HG03064 (cell line): ENCODE measurements around the gene FBXW5.

Experiments
- ATAC-seq: cut with Tn5 transposase; IDR thresholded peaks from one replicate; pipeline ENCODE4 v1.9.1; 2021; ENCODE audit warnings: low read depth; ENCODE audit not compliant: unreplicated experiment

The FBXW5 gene

GRCh38 chr9:136962701-136963248 is 18.2 kb upstream of the FBXW5 start:
- no peak for ATAC-seq

GRCh38 chr9:136962163-136962562 is 17.6 kb upstream of the FBXW5 start:
- ATAC-seq = no peak

GRCh38 chr9:136961279-136962065 is 16.9 kb upstream of the FBXW5 start:
- ATAC-seq = no peak

GRCh38 chr9:136960938-136961275 is 16.4 kb upstream of the FBXW5 start:
- no peak for ATAC-seq

- no peak for ATAC-seq
These were observed 15.8 kb upstream of the FBXW5 start for GRCh38 chr9:136960212-136960937.

- no peak for ATAC-seq
These were observed 14.6 kb upstream of the FBXW5 start for GRCh38 chr9:136958898-136959850.

- ATAC-seq = no peak
These were observed 13.9 kb upstream of the FBXW5 start for GRCh38 chr9:136958473-136958872.

GRCh38 chr9:136957901-136958300 is 13.4 kb upstream of the FBXW5 start:
- no peak for ATAC-seq

GRCh38 chr9:136957461-136957860 is 12.9 kb upstream of the FBXW5 start:
- ATAC-seq = no peak

- no peak for ATAC-seq
These were observed 12.1 kb upstream of the FBXW5 start for GRCh38 chr9:136956604-136957003.

- ATAC-seq = no peak
These were observed 11.4 kb upstream of the FBXW5 start for GRCh38 chr9:136955943-136956335.

- ATAC-seq = no peak
These were observed 10.8 kb upstream of the FBXW5 start for GRCh38 chr9:136955202-136955942.

GRCh38 chr9:136954270-136955083 is 9.9 kb upstream of the FBXW5 start:
- no peak for ATAC-seq

GRCh38 chr9:136953771-136954269 is 9.3 kb upstream of the FBXW5 start:
- ATAC-seq = no peak

GRCh38 chr9:136952876-136953770 is 8.6 kb upstream of the FBXW5 start:
- no peak for ATAC-seq

GRCh38 chr9:136952321-136952850 is 7.8 kb upstream of the FBXW5 start:
- no peak for ATAC-seq

- no peak for ATAC-seq
These were observed 7.2 kb upstream of the FBXW5 start, which contains the start of gene LCN12 for GRCh38 chr9:136951541-136952320. Gene LCN12 (plus strand): TSS chr9:136952273. CDS start chr9:136952328, 55 bp downstream.
